Suppressor macrophage (primary cell): ENCODE data around the gene TCF4.

Source experiments
- DNase-seq, 4 experiments: peaks; one replicate each; pipeline ENCODE4 v3.0.0-alpha.2; 2020 to 2022

TCF4 gene

DNA sequence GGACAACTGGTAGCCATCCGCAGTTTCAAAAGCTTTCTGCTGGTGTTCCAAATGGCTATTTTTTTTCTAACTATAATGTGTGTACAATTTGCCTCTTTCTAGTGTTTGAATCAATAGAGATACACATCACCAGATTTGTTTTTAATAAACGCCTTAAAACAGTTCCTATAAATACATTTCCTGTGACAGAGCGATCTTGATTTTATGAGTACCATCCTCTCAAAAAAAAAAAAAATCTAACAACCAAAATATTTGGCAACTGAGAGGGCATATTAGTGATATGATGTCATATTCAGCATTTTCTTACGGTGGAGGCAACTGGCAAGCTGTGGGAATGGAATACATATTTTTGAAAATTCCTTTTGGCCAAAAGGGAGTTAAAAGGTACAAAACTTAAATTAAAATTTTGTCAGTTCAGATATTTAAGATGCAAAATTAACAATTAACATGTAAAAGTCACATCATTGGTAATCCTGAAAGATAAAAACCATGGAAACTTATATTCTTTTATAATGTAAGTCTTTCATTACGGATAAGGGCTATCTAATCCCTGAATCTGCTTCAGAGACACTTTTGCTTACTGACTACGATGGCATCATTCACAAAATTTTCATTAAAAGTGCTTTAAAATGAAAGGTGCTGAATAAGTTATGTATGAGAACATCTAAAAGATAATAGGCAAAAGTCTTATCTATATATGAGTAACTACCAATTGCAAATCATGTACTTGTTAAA, 268.4 kb downstream of the TCF4 start:
- no peak for DNase-seq

DNA sequence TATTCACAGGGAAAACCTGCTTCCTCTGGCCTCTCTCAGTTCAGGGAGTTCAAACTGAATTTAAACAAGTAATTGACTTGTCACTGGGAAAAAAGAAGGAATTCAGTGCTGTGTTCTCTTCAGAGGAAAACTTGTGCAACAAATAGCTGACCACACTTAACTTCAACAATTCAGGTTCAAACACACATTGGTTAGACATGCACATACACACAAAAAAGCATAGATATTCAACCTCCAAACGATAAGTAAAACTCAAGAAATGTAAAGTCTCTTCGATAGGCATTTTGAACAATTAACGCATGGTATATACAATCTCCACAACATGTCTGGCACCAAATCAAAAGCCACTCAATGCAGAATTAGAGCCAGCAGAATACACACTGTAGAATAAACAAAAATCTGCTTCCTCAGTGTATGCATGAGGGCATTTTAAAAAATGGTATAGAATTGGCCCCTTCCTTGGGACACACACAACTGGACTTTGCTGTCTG, 269.0 kb downstream of the TCF4 start:
- no peak for DNase-seq

DNA sequence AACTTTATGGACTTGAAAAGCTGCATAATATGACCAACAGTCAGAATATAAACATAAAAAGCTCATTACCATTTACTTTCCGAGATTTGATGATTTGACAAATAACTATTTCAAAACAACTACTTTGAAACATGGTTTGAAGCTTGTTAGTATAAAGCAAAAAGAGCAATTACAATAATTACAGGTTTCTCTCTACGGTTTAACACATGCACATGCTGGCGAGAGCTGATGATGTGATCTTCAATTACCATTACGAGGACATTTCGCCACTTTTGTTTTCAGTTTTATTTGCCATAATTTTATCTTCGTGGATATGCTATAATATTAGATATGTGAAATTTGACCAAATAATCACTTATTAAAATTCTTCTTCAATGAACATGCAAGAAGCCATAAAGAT, 270.1 kb downstream of the TCF4 start:
- DNase-seq = no peak

DNA sequence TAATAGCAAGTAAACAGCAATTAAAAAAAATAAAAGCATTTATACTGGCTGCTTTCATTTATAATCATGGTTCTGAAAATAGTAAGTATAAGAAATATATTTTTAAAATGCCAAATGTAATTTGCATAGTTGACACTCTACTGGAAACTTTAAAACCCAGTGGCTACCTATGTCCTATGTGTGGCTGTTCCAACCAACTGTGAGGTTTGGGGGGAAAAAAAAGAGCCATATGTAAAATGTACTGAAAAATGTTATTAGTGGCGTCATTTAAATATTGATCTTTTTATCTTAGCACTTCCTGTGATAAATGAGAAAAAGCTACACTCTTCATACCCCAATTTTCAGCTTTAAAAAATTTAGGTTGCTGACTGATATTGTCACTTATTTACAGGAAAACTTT, 270.7 kb downstream of the TCF4 start:
- DNase-seq = no peak

DNA sequence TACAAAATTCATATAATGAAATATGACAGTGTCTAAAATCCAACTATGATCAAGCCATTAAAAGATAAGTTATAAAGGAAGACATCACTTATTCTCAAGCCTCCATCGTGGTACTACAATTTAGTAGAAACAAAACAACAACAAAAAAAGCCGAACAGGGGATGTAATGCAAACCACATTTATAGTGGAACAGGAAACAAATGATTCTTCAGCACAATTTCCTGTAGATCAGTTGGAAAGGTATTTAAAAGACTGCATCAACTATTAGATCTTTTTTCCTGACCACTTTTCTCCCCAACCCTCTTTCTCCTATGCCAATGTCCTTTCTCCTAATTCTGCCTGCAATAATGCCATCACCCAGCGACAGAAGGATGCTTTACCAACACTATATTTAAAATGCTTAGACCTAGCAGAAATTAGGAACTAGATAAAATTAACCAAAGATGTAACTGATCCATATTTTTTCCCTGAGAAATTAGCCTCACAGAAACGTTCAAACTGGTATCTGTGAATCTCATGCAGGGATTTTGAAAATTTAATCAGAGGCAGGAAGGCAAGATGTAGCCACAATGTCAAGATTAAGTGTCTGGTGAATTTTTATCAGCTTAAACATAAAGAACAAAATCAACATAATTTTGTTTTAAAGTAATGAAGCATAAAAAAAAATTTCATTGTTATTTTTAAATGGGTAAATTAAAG, 271.4 kb downstream of the TCF4 start:
- no peak for DNase-seq

DNA sequence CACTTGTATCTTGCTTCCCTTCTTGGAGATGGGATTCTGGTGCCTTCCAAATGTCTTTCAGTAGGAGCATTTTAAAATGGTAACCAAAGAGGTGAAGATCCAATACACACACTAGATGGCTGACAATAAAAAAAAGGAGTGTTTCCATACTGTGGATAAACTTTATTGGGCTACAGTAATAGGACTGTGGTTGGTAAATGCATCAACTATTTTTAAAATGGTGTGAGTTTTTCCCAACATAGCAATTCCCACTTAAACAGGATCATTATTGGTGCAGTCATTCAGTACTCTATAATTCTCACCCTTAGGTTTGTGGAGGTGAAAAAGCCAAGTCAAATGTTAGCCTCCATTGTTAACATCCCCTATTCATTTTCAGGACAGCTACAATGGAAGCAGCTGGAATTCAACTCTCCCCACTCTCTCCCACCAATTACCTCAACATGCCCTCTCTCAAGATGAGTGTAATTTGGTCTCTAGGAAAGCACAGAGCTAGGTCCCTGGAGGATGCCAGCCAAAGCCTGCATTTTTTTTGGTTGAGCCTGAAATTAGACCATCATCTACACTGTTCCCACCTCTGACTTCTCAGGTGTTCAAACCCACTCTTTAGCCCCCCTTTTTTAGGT, 273.3 kb downstream of the TCF4 start:
- no peak for DNase-seq

DNA sequence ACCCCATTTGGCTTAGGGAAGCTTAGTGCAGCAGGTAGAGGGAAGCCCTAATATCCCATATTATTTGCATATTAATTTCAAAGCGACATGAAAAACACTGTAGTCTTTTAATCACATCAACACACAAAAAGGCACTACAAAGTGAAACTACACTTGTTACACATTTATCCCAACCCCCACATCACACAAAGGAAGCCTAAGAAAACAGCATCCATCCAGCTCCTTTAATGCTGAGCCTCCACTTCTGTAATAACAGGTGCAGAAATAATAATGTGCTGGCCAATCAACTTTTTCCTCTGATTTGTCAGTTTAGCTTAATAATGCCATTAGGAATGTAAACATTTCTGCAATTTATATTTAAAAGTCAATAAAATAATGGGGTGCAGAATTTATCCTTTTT, 274.0 kb downstream of the TCF4 start:
- DNase-seq = no peak

DNA sequence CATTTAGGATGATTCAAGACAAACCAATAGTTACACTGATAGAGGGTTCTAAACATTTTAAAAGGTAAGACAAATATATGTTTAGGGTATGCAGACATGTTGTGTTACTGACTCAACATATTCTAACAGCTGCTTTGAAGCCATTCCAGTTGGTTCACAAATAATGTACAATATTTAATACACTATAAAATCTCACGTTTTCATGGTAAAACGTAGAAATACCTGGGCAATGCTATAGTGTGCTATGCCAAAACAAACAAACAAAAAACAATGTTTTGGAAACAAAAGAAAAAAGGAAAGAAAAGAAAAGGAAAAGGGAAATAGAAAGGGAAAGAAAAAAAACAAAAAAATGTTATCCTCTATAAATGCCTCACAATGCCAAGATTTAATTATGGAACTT, 277.1 kb downstream of the TCF4 start:
- DNase-seq = no peak

DNA sequence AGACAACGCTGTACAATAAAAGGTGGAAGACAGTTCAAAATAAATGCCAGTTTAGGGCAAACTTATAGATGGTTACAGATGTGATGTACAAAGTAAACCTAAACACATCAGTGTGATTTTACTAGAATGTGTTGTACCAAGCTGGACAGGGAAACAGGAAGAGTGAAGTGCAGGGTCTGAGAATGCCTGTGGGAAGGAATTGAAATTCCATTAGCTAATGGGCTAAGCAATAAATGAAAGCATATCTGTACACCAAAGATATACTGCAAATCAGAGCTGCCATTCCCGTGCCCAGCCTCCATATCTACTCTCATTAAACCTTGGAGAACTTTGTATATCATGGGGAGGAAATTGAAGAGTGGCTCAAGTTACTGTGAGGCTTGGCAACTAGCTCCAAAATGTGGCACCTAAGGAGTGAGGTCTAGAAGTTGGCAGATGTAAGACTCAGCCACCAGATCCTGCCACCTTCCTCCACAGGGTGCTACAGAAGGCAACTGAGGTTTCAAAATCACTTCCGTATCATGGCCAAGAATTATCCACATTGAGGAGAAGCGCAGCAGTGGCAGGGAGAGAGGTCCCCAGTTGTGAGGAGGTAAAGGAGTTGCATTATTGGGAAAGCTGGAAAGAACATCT, 277.8 kb downstream of the TCF4 start:
- DNase-seq = no peak

DNA sequence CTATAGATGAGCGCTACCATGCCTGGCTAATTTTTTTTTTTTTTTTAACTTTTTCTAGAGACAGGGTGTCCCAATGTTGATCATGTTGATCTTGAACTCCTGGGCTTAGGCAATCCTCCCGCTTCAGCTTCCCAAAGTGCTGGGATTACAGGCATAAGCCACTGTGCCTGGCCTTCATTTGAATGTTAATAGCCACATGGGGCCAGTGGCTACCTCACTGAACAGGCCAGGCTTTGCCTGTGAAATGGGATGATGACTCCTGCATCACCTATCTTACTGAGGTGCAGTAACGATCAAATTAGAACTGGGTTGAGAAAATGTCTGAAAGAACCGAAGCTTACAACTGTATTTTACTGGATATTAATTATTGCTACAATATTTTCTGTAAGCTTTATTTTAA, 278.7 kb downstream of the TCF4 start:
- no peak for DNase-seq

DNA sequence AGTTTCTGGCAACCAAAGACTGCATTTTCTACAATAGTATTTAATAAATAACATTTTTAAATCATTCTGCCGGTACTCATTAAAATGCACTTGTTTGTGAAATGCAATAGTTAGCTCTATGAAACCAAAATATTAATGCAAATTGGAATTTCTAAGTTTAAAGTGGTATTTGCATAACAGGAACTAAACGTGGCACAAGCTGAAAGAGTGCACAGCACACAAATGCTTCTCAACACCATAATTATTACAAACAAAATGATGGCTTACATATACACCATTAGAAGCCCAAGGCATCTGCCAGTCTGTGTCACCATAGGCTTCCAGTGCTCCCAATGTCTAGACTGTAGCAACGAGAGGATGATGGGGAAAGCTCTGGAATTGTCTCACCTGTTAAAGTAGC, 280.5 kb downstream of the TCF4 start:
- DNase-seq = no peak

DNA sequence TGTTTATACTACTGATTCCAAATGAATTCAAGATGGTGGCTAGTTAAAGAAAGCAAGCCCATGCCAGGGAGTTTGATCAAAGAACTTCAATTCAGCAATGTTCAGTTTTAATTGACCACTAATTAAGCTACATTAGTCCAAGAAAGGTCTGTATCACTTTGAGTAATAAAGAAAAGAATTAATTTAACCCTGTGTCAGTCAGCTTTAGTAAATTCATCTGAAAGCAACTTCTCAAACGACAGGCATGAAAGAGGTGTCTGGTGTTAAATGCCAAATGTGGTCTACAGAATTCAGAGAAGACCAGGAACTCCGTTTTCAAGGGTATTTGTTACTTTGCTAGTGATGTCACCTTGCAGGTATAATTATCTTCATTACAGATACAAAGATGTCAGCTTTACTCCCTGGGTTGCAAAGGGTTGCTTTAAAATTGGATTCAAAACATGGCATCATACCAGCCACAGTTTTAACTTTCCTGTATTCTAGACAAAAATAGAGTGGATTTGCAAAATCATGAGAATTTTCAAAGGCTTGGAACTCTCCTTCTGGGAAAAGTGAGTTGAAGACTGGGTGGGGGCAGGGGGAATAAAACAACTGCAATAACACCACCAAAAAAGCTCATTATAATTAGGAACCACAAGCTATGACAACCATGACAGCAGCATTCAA, 281.5 kb downstream of the TCF4 start:
- DNase-seq = no peak

DNA sequence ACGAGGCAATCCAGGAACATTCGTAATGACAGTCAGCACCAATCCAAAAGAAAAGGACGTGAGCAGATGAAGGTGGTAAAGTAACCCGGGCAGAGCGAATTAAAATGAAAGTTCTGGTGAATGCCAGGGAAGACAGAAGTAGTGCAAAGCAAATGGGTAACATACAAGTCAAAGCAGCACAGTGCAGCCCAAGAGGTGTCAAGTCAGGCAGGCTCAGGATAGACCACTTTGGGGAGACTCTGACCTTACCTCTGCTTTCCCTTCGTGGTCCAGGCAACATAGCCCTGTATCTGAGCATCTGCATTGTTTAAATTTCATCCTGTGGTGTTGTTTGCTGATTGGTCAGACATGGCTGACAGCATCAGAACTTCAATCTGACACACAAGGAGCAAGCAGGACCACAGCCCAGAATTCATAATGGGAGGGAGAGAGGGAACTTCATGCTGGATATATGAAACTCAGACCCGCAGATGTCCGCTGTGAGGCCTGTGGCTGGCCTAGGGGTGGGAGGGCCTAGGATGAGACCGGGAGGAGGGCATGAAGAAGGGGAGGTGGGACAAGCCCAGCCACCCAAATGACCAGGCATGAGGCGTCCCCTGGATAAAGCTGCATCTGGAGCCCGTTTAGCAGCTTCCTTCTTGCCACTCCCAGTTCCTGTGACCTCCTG, 285.7 kb downstream of the TCF4 start:
- no peak for DNase-seq

DNA sequence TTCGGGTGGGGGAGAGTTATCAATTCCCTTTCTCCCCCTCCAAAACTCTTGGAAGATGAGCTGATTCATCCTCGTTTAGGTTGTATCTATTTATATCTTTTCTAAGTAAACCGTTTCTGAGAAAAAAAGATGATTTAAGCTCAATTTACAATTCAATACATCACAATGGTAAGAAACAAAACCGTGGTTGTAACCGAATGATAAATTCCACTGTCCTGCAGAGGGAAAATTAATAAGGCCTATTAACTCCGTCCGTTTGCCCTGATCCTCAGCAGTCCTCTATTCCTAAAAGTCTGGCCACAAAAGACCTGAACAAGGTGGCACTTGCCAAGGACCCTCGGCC, 286.2 kb downstream of the TCF4 start:
- no peak for DNase-seq

DNA sequence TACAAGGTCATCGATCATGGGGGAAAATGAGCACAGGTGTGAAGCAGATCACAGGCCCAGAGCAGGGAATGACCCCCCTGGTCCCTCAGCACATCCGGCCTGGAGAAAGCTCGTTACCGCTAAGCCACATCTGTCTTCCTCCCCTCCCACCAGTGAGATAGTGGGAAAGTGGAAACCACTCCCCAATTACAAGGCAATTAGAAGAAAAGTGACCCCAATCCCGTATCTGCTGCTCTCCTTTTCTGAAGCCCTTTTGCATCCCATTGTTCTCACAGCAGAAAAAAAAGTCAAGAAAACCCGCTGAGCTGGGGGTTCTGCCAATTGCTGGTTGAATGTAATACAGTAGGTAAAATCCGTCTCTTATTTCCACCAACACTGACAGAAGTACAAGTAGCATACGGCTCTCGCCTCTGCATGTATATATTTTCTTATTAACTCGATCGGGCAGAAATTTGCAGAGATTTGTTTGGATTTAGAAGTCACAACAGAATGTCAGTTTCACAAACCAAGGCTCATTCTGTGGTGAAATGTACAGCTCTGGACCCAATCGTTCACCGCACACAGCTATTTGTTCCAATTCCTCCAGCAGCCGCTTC, 287.0 kb downstream of the TCF4 start:
- DNase-seq = no peak

DNA sequence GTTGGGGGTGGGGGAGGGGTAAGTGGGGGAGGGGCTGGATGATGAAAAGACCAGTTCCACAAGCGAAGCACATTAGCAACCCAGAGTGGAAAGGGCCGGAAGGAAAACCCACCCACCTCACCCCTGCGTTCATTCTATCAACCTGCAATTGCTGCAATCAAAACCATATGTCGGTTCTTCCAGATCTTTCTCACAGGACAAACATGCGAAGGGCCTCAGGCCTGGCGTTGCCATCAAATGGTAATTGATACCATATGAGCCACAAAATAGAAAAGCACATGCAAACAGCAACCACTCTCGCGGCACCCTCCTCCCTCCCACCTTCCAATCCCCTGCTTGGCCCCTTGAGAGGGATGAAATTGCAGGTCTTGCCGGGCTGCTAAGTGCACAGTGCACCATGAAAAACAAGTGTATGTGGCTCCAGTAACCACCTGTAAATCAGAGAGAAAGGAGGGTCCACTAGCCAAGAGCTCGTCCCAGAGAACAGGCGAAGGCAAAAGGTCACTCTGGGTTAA, 287.5 kb downstream of the TCF4 start:
- DNase-seq = no peak

DNA sequence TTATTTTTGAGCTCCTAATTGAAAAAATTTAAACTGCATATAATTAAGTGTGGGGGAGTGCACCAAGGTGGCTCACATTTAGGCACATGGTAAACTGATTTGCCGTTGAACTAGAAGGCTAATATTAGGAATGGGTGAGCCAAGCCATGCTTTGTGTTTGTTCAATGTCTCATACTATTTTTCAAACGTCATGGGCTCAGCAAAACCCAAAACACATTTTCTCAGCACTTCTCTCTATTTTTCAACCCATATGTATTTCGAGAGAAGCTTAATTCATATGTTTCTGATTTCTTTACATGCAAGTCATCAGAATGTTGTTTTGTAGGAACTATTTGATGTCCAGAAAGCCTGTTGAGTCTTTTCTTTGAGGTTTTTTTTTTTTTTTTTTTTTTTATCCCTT, 291.2 kb downstream of the TCF4 start:
- DNase-seq = no peak

DNA sequence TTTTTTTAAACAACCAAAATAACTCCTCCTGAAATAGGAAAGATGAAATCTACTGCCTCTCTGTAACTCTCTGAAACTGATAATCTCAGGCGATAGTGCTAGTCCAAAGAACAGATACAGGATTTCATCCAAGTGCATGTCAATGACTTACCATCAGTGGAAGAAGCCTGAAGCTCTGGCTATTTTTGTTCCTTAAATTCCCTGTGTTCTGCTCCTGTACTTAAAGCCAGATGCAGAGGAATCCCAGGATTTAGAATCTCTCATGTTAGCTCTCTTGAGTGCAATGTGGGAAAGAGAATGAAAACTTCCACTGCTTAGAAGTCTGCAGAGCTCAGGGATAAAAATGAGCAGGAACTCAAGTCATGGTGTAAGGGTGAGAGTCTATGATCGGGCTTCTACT, 291.9 kb downstream of the TCF4 start:
- DNase-seq = no peak

DNA sequence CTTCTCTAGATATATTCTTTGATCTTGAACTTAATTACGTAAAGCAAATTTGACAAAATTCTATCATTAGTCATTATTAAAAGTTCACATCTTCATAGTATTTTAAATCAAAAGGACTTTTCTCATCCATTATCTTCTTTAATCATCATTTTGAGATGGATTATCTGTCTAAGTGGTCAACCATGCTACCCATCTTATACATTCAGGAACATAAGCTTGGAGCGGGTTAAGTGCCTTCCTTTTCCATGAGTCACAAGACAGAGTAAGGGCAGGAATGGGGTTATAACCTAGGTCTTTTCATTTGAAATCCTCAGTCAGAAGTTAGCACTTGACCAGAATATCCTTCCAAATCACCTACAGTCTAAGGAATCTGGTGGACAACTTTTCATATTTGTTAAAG, 297.1 kb downstream of the TCF4 start:
- DNase-seq = no peak

DNA sequence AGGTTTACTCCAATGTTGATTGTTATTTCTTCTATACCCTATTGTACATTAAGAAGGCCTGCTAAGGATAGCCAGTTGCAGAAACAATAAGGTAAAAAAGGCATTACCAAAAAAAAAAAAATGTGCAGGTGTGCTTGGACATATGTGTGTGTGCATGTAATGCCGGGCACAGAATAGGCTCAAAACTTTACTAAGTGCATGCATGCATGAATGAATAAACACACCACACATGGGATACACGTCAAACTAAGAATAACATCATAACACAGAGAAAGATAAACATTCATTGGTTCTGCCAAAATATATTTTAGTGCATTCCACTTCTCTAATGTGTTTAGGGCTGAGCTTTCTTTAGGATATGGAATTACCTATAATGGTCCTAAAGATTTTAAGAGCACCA, 298.2 kb downstream of the TCF4 start:
- DNase-seq = no peak

DNA sequence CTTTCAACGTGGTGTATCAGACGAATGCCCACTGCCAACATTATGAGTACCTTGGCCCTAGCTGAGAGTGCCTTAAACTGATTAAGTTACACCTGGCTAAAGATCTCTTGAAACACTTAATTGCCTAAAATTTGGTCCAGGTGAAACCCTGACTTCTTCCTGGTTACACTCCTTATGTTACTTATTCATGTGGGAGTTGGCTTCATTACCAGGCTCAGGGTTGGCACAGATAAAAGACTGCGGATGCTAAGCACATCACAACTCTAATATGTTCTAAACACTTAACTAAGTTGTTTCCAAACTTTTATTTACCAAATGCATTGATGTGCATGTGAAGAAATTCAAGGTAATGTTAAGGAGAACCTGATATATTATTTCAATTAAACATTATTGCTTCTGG, 298.9 kb downstream of the TCF4 start:
- DNase-seq = no peak
